Inflammatory macrophage treated with lipopolysaccharide for 4 hours (primary cell): ENCODE results near the gene PEMT.
"Not testable (repeated sequence)": the region's sequence is repeated elsewhere in the genome, so short reads cannot be mapped to it uniquely, and the experiment has no call there.

Source experiments
- DNase-seq: peaks from one replicate; pipeline ENCODE4 v3.0.0-alpha.2; 2020

PEMT gene, protein sequence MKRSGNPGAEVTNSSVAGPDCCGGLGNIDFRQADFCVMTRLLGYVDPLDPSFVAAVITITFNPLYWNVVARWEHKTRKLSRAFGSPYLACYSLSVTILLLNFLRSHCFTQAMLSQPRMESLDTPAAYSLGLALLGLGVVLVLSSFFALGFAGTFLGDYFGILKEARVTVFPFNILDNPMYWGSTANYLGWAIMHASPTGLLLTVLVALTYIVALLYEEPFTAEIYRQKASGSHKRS

DNA sequence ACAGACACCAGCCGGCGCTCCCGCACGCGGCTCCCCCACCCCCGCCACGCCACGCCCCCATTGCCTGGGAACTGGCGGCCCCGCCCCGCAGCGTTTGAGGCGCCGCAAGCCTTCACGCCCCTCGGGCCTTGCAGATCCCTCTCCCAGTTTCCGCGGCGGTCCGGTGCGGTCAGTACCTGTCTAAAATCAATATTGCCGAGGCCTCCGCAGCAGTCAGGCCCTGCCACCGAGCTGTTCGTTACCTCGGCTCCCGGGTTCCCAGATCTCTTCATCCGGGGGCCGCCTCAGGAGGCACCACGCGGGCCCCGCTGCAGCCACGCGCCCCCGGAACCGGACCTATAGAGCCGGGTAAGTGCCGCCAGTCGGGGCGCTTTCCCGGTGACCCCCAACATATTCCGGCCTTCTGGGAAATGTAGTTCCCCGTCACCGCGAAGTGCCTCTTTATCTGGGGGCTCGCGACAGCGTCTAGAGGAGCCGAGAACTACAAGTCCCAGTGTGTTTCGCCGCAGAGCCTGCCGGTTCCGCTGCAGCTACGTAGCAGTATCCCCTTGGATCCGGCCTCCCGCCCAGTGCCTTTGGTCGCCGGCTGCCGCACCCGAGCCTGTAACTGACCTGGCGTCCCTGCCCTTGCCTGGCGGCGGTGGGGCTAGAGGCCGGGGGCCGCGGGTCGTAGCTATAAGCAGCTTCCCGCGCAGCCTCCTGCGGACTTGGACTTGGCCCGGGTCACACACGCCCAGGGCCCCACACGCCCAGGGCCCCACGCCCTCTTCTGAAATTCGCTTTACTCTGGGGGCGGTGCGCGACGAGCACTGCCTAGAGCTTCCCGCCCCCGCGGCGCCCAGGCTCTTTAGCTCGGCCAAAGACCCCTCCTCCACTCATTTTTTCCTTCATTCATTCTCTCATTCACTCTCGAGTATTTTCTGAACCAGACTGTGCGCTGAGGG lies at the start of gene PEMT:
Gene PEMT, minus strand, starts transcription at position 354 of the 944 bp plus-strand sequence. Its CDS starts 82 bp downstream, at position 272.
- DNase-seq = peak; percentile 98

DNA sequence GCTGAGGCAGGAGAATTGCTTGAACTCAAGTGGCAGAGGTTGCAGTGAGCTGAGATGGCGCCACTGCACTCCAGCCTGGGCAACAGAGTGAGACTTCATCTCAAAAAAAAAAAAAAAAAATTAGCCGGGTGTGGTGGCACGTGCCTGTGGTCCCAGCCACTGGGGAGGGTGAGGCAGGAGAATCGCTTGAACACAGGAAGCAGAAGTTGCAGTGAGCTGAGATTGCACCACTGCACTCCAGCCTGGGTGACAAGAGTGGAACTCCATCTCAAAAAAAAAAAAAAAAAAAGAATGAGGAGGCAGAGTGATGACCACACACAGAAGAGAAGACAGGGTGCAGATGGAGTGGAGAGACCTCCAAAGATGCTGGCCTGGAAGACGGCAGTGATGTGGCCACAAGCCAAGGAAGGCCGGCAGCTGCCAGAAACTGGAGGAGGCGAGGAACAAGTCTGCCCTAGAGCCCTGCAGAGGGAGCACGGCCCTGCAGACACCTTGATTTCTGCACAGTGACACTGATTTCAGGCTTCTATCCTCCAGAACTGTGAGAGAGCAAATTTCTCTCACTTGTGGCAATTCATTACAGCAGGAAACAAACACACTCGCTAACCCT lies 48.3 kb upstream of the PEMT start:
- peak; percentile 68 for DNase-seq

DNA sequence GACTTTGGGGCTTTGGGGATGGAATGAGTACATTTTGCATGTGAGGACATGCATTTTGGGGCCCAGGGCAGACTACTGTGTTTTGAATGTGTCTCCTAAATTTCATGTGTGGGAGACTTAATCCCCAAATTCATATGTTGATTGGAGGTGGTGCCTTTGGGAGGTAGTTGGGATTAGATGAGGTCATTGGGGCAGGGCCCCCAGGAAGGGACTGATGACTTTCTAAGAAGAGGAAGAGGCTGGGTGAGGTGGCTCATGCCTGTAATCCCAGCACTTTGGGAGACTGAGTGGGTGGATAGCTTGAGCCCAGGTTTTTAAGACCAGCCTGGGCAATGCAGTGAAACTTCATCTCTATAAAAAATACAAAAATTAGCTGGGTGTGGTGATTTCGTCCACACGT lies 47.0 kb upstream of the PEMT start:
- DNase-seq = peak; percentile 40

DNA sequence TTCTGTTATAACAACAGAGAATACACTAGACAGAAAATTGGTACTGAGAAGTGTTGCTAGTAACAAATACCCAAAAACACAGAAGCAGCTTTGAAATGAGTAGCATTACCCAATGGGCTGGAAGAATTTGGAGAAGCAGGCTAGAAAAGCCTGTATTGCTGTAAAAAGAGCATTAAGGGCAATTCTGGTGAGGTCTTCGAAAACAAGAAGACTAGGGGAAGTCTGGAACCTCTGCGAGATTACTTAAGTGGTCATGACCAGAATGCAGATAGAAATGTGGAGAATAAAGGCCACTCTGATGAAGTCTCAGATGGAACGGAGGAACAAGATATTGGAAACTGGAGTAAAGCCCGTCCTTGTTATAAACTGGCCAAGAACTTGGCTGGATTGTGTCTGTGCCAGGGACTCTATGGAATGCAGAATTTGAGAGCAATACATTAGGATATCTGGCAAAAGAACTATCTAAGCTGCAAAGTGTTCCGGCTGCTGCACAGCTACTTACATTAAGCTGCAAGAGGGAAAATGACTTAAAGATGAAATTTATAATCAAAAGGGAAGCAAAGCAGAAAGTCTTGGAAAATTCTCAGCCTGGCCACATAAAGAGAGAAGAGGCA lies 44.9 kb upstream of the PEMT start:
- DNase-seq = peak; percentile 42

DNA sequence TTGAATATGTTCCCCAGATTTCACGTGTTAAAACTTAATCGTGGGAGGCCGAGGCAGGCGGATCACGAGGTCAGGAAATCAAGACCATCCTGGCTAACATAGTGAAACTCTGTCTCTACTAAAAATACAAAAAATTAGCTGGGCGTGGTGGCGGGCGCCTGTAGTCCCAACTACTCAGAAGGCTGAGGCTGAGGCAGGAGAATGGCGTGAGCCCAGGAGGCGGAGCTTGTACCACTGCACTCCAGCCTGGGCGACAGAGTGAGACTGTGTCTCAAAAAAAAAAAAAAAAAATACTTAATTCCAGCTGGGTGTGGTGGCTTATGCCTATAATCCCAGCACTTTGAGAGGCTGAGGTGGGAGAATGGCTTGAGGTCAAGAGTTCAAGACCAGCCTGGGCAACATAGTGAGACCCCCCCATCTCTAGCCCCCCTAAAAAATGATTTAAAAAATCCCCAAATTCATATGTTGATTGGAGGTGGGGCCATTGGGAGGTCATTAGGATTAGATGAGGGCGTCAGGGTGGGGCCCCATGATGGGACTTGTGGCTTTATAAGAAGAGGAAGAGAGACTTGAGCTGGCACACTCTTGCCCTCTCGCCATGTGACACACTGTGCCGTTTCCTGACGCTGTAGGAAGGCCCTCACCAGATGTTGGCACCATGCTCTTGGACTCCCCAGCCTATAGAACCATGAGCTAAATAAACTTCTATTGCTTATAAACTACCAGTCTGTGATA lies 44.2 kb upstream of the PEMT start:
- DNase-seq = peak; percentile 82

DNA sequence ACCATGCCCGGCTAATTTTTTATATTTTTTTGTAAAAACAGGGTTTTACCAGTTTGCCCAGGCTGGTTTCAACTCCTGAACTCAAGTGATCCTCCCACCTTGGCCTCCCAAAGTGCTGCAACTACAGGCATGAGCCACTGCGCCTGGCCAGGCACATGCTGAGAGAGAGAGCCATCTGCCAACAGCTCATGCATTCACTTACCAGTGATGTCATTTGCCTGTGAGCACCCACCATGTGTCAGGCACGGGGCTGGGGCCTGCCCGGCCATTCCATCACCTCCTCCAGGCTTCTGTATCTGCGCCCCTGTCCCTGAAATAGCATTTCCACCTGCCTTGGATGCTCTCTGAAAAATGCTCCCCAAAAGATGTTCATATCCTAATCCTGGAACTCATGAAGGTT lies 43.6 kb upstream of the PEMT start:
- DNase-seq = peak; percentile 18

DNA sequence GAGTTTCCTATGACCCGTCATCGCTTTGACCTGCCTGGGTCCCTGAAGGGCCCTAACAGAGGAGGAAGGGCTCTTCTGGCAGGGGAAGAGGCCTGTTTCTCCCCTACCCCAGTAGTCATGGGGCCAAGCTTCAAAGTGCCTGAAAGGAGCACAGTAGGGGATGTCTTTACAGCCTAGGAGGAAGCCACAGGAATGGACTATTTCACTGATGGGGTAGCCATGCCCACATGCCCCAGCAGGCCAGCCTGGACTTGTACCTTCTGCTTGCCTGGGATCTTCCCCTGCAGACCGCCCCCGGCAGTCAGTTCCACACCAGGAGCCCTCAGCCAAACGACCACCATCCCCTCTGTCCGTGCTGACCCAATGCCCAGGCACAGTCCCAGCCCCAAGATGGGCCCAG lies 41.8 kb upstream of the PEMT start:
- DNase-seq = no peak

DNA sequence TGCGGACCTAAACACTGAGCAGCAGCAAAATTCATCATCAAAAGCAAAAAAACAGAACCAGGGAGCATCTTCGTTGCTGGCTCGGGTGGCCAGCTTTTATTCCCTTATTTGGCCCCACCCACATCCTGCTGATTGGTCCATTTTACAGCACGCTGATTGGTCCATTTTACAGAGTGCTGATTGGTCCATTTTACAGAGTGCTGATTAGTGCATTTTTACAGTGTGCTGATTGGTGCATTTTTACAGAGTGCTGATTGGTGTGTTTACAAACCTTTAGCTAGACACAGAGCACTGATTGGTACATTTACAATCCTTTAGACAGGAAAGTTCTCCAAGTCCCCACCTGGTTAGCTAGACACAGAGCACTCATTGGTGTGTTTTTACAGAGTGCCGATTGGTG lies 41.2 kb upstream of the PEMT start:
- DNase-seq = not testable (repeated sequence)

DNA sequence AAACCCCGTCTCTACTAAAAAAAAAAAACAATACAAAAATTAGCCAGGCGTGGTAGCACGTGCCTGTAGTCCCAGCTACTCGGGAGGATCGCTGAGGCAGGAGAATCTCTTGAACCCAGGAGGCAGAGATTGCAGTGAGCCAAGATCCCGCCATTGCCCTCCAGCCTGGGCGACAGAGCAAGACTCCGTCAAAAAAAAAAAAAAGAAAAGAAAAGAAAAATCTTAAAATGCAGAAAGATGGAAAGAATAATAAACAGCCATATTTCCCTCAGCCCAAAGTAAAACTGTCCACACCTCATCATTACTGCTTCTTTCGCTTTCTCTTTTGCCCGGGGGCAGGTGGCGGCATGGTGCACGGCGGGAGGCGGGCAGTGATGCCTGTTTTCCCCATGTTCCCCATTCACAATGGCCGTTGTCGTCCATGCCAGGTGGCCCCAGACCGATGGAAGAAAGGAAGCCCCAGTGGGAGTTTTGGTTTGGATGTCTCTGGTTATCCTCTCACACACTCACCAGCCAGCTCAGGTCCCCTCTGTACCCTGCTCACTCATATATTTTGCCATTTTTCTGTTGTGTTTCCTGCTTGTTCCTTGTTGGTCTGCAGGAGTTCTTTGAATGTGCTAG lies 37.0 kb upstream of the PEMT start:
- peak; percentile 22 for DNase-seq

DNA sequence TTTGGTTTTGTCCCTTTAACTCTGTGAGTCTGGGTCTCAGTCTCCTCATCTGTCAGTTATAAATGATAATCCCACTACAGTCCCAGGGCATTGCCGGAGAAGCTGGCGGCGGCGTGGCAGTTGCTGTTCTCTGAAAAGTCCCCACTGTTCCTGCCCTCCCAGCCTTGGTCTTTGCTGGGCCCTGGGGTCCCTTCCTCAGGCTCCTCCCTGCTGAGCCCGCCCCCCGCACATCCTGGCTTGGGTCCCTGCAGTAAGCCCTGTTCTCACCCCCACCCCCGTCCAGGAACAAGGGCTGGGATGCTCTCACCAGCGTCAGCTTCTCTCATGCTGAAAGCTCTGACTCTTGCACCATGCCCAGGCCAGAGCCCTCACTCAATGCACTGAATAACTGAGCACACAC lies 35.3 kb upstream of the PEMT start:
- DNase-seq = no peak

DNA sequence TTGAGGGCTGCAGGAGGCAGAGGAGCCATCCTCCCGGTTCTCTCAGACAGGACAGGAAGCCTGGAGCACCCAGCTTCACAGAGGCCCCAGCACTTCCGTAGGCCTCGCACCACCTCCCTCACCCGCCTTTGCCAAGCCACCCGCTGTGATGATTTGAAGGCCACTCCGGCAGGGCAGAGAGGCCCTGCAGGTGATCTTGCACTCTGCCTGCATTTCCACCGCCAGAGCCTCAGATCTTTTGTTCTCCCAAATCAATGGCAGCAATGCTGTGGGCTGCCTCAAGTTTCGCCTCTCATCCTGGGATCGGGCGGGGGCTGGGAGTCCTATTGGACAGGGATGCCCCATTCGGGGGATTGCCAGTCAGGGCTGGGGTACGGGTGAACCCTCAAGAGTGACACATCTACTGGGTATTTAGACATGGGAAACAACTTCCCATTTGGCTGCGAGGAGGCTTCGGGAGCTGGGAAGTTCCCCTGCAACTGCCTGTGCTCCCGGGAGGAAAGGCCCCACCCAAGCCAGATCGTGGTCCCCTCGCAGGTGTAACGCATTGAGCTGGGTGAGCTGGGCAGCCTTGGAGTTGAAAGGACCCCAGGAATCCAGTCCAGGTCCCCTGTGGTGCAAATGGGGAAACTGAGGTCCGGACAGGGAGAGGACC lies 34.8 kb upstream of the PEMT start:
- no peak for DNase-seq

DNA sequence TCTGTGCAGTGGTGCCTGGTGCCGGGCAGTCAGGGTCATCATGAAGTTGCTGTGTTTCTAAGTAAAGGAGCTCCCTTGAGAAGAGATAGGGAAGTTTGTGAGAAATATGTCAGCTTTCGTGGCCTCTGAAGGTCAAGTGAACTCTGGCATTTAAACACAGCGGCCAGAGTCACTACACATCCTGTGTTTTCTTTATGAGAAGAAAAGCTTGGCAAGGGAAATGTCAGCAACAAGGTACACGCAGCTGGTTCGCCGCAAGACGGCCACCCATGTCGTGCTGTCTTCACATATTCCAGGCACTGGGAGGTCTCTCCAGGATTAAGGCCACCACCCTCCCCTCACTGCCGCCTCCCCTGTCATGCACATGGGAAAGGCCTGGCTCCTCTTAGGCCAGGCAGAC lies 33.2 kb upstream of the PEMT start:
- DNase-seq = no peak

DNA sequence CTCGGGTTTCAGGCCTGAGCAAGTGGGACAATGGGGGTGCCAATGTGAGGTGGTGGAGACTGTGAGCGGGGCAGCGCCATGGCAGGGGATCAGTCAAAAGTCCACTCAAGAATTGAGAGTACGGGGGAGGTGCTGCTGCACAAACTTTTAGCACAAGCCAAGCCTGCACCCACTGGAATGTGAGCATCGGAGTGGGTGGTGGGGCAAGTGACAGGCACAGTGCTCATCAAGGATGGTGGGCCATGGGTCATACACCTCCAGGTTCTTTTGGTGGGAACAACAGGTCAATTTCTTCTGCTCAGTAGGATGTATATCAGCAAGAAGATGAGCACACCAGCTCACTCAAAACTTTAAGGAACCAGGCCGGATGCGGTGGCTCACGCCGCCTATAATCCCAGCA lies 32.4 kb upstream of the PEMT start:
- DNase-seq = no peak

DNA sequence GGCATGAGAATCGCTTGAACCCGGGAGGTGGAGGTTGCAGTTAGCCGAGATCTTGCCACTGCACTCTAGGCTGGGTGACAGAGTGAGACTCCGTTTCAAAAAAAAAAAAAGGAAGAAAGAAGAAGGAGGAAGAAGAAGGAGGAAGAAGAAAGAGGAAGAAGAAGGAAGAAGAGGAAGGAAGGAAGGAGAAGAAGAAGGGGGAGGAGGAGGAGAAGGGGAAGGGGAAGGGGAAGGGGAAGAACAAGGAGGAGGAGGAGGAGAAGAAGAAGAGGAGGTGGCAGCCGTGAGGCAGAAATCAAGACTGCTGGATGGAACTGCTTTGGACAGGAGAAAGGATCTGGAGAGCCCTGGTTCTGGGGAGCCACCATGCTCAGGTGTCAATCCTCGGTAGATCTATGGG lies 29.7 kb upstream of the PEMT start:
- DNase-seq = peak; percentile 37

DNA sequence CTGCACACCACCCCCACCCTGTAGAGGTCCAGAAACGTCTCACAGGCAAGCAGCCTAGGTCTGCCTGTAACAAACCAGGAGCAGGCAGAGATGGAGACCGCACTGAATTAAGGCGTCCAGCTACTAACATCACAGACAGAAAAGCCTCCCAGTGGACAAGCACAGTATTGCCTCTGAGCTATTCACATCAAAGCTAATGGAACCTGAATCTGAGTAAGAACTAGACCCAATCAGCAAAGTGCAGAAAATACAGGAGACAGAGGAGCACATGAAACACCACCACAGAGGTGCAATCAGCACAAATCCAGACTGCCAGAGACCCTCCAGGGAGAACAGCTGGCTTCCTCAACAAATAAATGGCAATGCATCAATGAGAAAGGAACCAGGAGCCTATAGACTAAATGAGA lies 22.2 kb upstream of the PEMT start:
- DNase-seq = peak; percentile 56

DNA sequence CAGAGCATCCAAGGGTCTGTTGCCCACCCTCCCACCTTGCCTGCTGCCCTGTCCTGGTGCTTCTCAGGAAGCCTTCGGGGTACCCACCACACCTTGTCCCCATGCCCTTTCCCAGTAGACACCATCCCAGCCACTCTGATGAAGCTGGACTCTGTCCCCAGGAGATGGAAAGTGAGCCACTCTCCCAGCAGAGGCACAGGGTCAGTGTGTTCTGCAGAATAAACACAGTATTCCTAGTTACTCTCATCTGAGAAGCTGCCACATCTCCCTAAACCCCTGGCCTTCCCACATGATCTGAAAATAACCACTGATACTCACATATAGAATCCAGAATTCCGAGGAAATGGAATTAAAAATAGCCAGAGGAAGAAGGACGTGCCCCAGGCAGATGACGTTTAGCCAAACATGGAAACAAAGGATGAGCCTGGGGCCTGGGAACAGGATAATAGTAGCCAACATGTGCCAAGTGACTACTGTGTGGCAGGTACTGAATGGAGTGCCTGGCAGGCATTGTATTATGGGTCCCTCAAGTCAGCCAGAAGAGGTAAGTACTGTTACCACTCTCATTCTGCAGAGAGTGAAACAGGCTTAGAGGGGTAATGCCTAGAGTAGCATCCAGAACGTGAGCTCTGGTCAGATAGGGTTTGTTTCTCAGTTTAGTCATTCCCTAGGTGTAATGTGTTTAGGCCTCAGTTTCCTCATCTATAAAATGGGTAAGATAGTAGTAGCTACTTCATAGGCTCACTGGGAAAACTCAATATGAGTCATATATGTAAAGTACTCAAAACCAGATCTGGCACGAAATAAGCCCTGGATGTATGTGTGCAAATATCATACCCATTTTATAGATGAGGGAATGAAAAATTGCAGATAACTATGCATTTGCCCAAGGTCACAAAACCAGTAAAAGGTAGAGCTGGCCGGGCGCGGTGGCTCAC lies 20.8 kb upstream of the PEMT start:
- no peak for DNase-seq

DNA sequence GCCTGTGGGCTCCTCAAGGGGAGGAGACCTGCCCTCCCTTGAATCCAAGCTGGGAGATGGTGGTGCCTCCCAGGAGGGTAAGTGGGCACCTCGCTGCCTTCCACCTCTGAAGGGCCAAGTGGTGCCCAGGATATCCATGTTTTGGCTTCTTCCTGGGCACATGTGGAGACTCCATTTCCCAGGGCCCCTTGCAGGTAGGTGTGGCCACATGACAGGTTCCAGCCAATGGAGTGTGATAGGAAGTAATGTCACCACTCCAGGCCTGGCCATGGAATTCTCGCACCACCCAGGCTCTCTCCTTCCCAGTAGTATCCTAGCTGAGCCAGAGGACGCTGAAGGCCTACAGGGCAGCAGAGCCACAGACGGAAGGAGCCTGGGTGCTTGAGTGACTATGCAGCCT lies 17.6 kb upstream of the PEMT start:
- DNase-seq = no peak

DNA sequence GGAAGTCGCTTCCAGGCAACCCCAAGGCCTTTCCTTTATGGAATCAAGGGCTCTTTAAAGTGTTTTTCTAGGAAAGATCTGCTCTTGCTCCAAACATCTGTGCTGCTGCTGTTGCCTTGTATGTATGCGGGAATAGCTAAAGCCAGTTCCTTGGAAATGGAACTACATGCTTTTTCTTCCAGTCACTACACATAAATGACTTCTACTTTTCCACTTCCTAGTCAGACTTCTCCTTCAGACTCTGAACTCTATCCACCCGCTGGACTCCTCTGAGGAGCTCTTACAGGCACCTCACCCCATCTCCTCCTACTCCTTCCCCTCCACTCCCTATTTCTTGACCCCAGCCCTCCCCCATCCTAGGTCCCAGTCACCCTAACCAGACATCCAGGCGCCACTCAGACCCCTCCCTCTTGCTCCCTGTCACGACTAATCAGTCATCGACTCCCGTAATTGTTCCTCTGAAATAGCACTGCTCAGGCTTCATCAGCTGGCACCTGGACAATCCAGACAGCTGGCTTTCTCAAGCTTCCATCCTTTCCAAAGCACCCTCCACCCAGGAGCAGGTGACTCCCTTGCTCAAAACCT lies 15.0 kb upstream of the PEMT start:
- DNase-seq = peak; percentile 20

DNA sequence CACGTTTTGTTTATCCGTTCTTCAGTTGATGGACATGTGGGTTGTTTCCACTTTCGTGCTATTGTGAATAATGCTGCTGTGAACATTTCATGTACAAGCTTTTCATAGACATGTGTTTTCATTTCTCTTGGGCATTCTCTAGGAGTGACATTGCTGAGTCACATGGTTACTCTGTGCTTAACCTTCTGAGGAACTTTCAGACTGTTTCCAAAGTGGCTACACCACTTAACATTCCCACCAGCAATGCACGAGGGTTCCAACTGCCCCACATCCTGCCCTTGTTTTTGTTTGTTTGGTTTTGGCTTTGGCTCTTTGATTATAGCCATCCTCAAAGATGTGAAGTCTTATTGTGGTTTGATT lies 14.2 kb upstream of the PEMT start:
- peak; percentile 42 for DNase-seq

DNA sequence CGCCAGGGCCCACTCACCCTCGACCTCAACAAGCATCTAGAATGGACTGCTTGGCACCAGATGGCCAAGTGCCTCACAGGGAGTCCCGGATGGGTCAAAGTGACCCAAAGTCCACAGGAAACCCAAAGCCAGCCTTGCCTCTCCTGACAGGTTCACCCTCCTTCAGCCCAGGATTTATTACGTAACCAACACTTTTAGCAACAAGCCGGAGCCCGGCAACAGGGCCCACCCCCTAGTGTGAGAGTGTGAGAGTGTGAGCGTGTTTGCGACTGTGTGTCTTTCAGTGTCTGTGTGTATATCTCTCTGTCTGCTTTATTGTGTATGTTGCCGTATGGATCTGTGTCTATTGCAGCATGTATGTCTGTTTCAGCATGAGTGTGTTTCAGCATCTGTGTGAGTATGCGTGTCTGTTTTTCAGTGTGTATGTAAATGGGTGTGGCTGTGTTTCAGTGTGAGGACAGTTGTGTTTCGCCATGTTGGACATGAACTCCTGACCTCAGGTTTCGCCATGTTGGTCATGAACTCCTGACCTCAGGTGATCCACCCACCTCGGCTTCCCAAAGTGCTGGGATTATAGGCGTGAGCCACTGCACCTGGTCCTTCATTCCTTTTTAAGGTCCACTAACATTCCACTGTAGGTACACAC lies 13.7 kb upstream of the PEMT start:
- peak; percentile 27 for DNase-seq
